ENCODE results near the gene KIAA0753. TPM values are rescaled to one million over a fixed set of nuclear protein-coding genes. Genes with fewer than 3 reads are reported as not detected.

The KIAA0753 gene
- polyA plus RNA-seq (ENCODE audit: insufficient read depth in 1 of 5, insufficient read length in 5 of 5, low replicate concordance in 1 of 5) = 10 to 100 TPM; 25.1 to 45.0 (median 38.4) TPM
- long read RNA-seq, donor 1, partial matches to known transcripts = 154 of 471 reads
- long read RNA-seq, donor 1, other reads (novel, unspliced or antisense) = 317 of 471 reads
- long read RNA-seq, donor 2, partial matches to known transcripts = 42 of 191 reads
- long read RNA-seq, donor 2, other reads (novel, unspliced or antisense) = 149 of 191 reads
- long read RNA-seq, donor 3, partial matches to known transcripts = 327 of 379 reads
- long read RNA-seq, donor 3, other reads (novel, unspliced or antisense) = 52 of 379 reads
- long read RNA-seq, donor 4, partial matches to known transcripts = 101 of 335 reads
- long read RNA-seq, donor 4, other reads (novel, unspliced or antisense) = 233 of 335 reads
- long read RNA-seq, donor 5 = 0 reads
- long read RNA-seq, donor 6, partial matches to known transcripts = 0 of 1 reads
- long read RNA-seq, donor 6, other reads (novel, unspliced or antisense) = 0 of 1 reads
- long read RNA-seq, donor 7 = 0 reads
- long read RNA-seq, donor 8, partial matches to known transcripts = 136 of 159 reads
- long read RNA-seq, donor 8, other reads (novel, unspliced or antisense) = 23 of 159 reads

DNA sequence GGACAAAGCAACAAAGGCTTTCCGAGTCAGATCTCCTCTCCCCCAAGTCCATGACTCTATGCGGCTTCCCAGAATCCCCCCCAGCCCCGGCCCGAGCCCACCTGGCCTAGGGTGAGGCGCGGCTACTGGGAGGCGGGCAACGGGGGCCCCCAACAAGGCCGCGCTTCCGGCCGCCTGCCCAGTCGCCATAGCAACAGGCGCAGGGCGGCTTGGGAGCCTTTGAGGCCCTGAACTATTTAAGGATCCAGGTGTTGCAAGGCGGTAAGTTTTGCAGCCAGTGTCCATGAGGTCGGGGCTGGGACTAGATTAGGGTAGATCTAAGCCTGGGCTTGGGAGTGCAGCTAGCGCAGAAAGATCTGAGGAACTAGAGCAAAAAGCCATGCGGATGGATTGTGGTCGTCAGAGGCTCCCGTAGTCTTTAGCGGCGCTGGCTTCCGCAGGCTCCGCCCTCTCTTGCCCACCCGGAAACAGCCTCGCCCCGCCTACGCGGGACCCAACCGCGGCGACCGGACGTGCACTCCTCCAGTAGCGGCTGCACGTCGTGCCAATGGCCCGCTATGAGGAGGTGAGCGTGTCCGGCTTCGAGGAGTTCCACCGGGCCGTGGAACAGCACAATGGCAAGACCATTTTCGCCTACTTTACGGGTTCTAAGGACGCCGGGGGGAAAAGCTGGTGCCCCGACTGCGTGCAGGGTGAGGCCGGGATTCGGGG lies at the start of gene KIAA0753, which contains the start of gene TXNDC17:
KIAA0753 (minus strand) TSS at position 176 of the 711 bp plus-strand sequence. CDS start 5,608 bp downstream, outside the sequence.
TXNDC17 (plus strand) TSS at position 525 of the 711 bp plus-strand sequence; CDS start at position 548, 23 bp downstream.
- DNase-seq = peak; percentile 92 to 93

DNA sequence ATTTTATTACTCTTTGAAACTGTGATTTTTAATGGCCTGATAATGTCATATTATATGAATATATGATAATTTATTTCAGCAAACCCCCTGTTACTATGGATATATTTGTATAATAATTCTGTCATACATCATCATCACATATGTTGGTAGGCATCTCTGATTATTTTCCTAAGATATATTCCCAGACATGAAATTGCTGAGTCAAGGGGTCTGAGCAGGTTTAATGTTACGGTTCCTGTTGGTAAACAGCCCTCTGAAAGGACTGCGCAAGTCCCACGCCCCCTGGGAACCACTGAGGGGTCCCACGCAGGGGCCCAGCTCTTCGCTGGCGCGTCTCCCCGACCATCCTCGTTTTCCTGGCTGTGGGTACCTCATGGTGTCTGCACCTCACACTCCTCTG lies 48.4 kb upstream of the KIAA0753 start:
- no peak for DNase-seq

DNA sequence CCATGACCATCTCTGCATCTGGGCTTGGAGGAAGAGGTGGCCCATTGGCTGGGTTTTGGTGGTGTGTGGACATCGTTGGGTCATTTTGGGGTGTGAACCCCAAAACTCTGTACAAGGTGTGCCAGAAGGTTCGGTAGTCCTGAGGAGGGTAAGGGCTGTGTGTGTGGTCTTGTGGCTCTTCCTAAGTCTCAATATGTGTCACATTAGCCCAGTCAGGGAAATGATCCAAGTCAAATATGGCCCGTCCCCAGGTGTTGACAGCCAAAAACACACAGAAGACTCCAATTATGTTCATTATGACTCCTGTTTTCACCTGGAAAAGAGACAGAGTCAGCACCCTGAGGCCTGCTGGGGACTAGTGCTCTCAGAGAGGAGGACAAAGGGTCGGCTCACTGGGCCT lies 45.5 kb upstream of the KIAA0753 start:
- DNase-seq = no peak

DNA sequence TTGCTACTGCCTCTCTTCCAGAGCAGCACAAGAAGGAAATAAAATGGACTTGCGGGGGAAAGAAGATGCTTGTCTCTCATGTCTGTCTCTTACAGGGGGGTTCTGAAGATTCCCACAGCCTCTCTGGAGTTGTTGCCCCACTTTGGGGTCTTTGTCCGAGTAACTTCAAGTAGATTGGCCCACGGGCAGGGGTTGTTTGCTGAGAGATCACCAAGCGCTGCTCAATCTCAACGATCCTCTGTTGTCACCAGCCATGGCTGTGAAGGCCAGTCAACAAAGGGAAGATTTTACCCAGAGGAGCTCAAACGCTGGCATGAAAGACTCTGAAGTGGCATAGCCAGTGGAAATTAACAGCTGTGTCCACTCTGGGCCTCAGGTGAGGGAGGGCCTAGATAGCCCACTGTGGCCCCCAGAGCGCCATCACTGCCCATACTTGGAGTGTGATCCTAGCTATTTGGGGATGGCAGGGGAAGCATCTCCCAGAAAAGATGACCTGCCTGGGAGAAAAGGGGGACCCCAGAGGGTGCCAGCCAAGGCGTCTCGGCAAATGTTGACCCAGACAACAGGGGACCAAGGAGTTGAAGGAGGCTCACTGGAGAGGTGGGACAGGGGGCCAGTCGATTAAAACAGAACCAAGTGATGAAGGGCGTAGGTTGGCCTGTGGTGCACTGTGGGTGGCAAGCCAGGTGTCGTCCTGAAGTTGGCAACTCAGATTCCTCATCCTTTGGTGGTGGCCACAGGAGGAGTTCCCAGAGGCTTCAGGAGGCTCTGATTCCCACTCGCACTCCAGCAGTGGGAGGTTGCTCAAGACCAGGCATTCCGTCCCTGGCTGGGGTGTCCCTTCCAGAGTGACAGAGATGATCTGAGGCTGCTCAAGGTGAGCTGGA lies 44.6 kb upstream of the KIAA0753 start:
- no peak for DNase-seq

DNA sequence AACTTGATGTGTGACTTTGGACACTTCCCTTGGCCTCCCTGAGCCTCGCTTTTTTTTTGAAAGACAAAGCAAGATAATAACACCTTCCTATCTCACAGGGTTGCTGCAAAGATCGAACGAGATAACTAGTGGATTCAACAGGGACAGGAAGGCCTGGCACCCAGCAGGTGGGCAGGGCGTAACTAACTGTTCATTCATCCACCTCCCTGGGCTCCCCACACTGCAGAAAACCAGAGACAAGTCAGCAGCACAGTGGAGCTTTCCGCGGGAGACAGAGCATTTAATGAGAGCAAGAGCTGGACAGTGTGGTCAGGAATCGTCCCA lies 43.9 kb upstream of the KIAA0753 start:
- no peak for DNase-seq

DNA sequence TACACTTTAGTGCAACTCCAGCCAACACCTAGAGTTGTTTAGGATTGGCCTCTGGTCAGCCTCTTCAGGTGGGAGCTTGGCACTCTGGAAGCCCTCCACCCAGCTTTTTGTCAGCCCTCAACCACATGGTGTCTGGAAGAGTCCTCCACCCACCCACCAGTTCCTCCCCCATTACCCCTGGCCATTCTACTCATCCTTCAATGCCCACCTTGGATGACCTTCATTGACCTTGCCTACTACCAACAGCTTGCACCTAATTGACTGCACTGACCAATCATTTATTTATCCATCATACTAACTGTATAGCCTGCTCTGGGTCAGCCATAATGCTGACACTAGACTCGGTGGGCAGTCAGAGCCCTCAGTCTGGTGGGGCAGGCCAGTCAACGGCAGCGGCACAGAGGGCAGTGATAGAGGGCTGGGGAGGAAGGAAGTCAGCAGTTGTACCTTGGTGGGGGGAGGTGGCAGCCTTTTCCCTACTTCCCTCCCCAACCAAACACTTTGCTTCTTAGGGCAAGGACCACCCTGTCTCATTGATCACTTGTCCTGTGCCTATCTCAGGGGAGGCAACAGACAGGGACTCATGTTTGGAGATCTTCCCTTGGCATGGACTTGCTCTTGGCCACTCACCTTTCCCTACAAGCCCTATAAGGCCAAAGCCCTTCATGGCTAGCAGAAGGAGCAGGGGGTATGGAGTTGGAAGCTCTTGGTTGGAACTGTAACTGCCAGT lies 43.4 kb upstream of the KIAA0753 start:
- DNase-seq = no peak

DNA sequence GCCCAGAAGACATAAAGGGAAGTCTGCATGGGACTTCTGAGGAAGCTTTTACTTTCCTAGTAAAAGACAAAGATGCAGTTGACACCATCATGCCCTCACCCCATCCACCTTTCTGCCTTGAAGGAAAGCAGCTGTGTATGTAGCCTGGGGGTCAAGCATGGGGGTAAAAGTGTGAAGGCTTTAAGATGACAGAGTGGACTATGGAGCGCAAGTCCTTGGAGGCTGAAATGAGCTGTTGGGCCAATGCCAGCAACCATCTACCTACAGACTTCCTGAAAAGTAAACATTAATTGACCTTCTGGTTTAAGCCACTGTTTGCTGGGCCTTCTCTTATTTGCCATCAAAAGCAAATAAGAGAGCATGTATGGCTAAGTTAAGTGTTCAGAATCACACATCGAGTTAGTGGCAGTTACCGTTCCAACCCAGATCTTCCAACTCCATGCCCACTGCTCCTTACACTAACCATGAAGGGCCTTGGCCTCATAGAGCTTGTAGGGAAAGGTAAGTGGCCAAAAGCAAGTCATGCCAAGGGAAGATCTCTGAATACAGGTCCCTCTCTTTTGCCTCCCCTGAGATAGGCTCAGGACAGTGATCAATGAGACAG lies 42.7 kb upstream of the KIAA0753 start:
- no peak for DNase-seq

DNA sequence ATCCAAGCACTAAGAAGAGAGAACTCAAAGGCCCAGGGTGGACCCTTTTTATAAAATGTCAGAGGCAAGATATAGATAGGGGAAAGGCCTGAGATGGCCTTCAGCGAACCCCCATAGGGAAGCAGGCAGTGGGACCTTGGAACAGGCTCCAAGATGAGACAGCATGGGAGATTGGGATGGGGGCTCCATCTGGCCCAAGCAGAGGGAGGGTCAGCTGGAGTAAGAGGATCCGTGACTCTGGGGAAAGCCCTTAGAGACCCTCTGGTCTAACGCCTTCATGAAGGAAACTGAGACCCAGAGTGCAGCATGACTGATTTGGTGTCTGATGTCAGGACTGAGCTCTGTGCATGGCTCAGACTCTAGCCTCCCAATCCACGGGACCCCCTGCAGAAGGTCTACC lies 41.8 kb upstream of the KIAA0753 start:
- DNase-seq = no peak

DNA sequence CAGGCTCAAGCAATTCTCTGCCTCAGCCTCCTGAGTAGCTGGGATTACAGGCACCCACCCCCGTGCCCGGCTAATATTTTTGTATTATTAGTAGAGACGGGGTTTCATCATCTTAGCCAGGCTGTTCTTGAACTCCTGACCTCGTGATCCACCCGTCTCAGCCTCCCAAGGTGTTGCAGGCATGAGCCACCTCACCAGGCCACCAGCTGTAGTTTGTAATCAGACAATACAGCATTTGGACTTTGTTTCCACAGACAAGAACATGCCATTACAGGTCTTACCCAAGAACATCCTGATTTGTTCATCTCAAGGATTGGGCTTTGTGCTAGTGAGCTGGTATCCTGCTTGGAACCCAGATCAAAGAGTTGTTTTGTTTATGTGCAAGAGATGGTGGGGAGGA lies 41.2 kb upstream of the KIAA0753 start:
- DNase-seq = no peak

DNA sequence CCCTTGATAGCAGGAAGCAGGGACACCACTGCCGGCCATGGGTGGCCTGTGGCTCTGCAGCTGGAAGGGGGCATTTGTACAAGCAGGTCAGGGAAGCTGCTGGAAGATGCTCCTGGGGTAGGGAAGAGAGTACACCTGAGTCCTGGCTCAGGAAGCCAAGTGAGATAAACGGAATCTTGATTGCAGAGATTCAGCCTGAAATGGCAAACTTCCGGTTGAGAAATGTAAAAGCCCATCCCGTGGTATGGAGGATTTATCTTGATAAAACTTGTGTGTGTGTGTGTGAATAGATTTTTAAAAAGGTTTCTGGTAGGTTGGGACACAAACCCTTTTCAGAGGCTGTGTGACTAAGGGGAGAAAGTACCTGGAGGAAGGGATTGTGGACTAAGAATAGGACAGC lies 40.7 kb upstream of the KIAA0753 start:
- no peak for DNase-seq

DNA sequence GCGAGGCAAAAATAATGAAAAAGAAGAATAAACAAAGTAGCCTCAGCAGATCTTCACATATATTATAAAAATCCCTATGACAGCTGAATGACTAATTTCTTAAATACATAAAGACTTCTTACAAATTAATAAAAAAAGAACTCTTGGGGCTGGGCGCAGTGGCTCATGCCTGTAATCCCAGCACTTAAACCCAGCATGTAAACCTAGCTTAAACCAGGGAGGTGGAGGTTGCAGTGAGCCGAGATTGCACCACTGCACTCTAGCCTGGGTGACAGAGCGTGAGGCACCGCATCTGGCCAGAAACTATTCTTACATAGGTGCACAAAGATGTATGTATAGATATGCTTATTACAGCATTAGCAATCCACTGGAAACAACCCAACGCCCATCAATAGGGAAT lies 38.7 kb upstream of the KIAA0753 start:
- no peak for DNase-seq

DNA sequence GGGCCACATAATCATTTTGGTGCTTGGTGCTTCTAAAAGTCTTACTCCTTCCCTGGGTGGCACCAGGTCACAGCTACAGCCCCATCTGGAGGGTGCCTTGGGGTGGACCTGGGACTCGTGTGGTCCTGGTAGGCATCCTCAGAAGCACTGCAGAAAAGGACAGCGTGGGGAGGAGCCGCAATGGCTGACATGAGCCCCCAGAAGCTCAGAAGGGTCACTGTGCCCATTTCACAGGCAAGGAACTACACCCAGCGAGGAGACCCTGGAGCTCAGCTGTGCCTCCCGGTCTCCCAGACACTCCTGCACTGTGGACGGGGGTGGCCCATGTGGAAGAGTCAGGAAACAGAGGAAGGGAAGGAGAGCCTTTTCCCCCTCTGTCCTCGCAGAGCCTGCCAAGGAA lies 37.4 kb upstream of the KIAA0753 start:
- DNase-seq = no peak

DNA sequence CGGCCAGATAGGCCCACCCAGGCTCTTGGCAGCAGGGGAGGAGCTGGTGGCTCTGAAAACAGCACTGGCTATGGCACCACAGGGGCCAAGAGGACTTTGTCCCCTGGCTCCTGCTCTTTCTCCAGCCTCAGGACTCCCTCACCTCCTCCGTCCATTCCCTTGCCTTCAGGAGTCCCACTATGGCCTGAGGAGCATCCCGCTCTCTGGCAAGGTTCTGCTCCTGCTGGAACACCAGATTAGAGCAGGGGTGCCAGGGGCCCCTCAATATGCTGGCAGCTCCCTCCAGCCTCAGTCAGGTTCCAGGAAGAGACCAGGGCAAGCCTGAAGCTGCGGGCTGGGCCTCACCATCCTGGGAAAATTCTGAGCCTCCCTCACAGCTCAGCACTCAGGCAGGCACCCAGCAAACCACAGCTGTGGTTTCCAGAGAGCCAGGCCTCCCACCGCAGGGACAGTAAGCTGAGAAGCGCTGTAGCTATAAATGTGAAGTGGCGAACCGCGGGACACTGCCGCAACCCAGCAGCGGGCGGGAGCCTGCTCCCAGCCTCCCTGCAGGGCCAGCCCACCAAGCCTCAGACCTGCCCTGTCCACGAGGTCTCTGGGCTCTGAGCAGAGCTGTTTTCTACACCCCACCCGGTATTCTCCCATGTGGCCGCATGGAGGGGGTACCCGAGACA lies 36.8 kb upstream of the KIAA0753 start:
- DNase-seq = no peak

DNA sequence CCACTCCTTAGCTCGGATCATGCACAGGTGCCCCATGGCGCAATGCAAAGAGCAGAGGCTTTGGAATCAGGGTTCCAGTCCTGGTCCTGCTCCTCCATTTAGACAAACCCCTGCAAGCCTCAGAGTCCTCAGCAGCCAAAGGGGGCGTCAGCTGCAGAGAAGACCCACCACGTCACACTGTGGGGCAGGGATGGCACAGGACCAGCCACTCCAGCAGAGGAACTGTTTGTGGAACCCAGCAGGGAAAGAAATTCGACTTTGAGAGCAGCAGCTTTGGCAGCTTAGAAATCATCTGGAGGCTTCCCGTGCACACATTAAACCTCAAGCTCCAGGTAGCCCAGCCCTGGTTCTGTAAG lies 36.3 kb upstream of the KIAA0753 start:
- DNase-seq = no peak

DNA sequence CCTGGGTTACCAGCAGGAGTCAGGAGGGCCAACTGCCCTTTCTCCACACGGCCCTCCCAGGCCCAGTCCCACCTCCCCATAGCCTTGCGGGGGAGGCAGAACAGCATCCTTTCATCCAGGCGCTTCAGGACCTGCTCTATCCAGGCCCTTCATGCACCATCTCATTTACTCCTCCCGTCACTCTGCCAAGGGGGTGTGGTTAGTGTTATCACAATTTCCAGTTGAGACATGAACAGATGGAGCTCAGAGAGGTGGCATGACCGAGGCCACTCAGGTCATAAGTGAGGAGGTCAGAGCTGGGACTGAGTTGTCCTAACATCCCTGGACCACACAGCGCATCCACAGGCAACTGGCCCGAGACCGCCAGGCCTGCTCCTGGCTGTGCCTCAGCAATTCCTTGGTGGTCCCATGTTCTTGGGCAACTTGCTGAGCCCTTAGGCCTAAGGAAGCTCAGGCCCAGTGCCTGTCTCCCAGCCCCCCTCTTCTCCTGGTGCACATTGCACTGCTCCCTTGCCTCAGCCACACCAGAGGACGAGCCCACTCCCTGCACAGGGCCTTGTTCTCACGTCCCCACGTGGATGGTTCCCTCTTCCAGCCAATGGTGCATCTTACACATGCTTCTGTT lies 34.8 kb upstream of the KIAA0753 start:
- no peak for DNase-seq

DNA sequence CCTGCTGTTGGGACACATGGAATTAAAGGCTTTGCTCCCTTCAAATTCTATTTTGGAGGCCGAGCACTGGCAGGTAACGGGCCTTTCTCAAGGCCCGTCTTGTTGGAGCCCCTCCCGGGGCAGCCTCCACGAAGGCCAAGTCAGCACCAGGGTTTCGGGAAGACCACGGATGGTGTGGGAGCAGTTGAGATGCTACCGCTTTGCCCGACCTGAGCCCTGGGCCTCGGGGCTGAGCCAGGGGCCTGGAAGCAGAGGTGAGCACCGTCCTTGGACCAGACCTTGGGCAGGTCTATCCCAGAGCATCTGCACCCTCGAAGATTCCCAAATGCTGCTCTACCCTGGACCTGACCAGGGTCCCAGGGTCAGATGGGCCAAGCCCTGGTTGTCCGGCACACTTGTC lies 34.1 kb upstream of the KIAA0753 start:
- no peak for DNase-seq

DNA sequence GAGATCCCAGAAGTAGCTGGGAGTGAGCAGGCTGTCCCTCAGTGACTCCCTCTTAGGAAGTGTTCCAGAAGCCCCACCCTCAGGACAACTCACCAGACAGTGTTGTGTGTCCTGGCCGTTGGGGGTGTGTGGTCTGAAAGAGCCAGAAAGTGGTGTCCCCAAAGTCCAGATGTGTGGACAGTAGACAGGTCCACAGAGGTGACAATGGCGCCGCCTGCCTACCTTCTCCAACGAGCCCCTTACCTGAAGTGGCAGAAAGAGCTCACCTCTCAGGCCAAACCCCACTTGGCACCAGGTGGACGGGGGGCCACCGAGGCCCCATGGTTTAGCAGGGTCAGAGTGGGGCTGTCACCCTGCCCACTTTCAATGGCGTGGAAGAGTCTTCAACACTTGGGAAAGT lies 30.9 kb upstream of the KIAA0753 start:
- DNase-seq = no peak

DNA sequence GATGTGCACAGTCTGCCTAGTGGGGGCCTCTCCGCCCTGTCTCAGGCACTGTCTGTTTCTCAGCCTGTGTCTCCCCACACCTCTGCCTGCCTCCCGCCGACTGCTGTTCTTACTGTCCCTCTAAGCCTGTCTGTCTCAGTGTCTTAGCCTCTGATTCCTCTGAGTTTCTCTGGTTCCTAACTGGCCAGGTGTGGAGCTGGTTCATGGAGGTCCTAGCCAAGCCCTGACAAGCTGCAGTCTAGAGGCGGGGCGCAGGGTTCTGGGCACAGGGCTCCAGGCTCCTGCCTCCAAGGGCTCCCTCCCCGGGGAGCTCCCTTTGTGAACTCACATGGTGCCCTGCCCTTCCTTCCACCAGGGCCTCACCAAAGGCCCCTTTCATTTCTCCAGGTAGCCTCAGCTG lies 30.5 kb upstream of the KIAA0753 start:
- DNase-seq = no peak

DNA sequence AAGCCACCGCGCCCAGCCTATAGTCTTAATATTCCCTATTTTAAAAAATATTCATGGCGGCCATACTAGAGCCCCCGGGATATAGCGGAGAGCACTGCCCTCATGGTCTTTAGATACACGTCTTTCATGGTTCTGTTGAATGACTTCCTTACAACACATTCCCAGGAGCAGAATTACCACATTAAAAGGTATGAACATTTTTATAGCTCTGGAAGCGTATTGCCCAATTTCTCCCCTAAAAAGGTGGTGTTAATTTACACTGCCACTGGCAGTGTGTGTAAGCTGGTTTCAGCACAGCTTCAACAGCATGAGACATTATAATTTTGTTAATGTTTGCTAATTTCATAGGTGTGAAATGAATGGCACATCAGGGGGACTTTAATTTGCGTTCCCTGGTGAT lies 30.1 kb upstream of the KIAA0753 start:
- no peak for DNase-seq
